GM13976 (cell line): ENCODE measurements around the gene DAPK1.

ENCODE experiments used
- DNase-seq: peaks from one replicate; pipeline ENCODE4 v3.0.0; 2012; ENCODE audit warnings: low spot score
- CTCF ChIP-seq: IDR thresholded peaks from 2 replicates; pipeline ENCODE4 v1.5.1; 2012; ENCODE audit warnings: borderline replicate concordance, mild to moderate bottlenecking; ENCODE audit not compliant: insufficient read depth; ENCODE audit errors: extremely low read depth, missing control alignments, control extremely low read depth
- in situ Hi-C: fragments of 300-500 bp; cut with MboI; formaldehyde crosslinking; loops from one replicate; pipeline ENCODE4 v1.12.0; 2022; ENCODE audit warnings: low sequenced_read_pairs, mixed read lengths, inconsistent platforms; ENCODE audit not compliant: unreplicated experiment

DAPK1 gene

GRCh38 chr9:87502391-87503221 is 4.9 kb downstream of the DAPK1 start:
- in situ Hi-C loops, result no loop called here
- no peak for DNase-seq
- no peak for TF ChIP-seq CTCF

GRCh38 chr9:87503430-87503829 is 5.8 kb downstream of the DAPK1 start:
- DNase-seq, result no peak
- no peak for TF ChIP-seq CTCF
- in situ Hi-C loops, result no loop called here

GRCh38 chr9:87503927-87504326 is 6.3 kb downstream of the DAPK1 start:
- in situ Hi-C loops, result no loop called here
- TF ChIP-seq CTCF, result no peak
- DNase-seq, result no peak

DNA sequence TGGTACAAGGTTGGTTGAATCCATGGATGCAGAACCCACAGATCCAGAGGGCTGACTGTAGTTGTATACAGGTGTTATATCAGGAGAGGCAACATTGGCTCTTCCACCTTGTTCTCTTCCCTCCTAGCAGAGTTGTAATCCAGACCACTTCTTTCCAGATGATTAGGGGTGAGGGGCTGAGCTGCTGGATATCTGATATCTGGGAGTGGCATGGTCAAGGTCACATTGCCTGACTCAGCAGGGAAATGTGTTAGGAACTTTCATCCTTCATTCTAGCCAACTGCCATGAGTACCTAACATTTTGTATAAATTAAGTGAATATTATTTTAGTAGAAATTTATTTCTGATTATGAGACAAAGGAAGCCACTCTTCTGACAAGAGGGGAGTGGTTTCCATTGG is 7.3 kb downstream of the DAPK1 start:
- no peak for DNase-seq
- no peak for TF ChIP-seq CTCF
- in situ Hi-C loops, result no loop called here

- in situ Hi-C loops, result no loop called here
- TF ChIP-seq CTCF, result no peak
- no peak for DNase-seq
Measured at GRCh38 chr9:87505869-87506678, 8.4 kb downstream of the DAPK1 start.

DNA sequence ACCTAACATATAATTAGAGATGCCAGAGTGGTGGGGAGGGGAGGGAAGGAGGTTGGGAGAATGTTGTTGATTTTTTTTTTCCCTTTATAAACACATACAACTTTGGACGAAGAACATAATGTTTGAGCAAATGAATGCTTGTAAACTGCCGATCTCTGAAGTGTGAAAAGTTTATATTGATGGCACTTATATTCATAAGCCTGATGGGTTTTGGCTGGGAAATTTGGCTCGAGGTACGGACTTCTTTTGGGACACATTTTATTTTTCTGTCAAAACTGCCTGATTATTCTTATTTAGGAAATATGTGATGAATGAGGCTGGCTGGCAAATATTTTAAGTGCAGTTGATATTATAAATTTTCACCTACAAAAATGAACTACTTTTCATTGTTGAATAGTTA is 9.9 kb downstream of the DAPK1 start:
- TF ChIP-seq CTCF, result no peak
- no peak for DNase-seq
- in situ Hi-C loops, result no loop called here
